HCT116 (cell line): ENCODE data around the gene POMT1. TPM values are rescaled to one million over a fixed set of nuclear protein-coding genes. Genes with fewer than 3 reads are reported as not detected.

Experiments
- ATAC-seq: fragments of 200-7000 bp; cut with Tn5 transposase; 2 replicates; pipeline ENCODE4 v1.9.1; 2020; ENCODE audit warnings: mild to moderate bottlenecking, moderate library complexity
- BruUV-seq: library from RNA; stranded (reverse); fragments of 400-500 nt; replicated peaks from 2 replicates; lab custom pipeline; 2021; lab: Mats Ljungman, UMichigan
- CTCF ChIA-PET: fragments of 300-600 bp; sonication (Branson Sonifier 250); formaldehyde crosslinking; loops from one replicate; lab custom pipeline; 2021; ENCODE audit warnings: antibody characterized with exemption; lab: Charles Lee
- POLR2A ChIA-PET: fragments of 300-600, 350-600 bp; sonication (Branson Sonifier 250); formaldehyde crosslinking; loops from one replicate; lab custom pipeline; 2021; ENCODE audit warnings: antibody characterized with exemption; lab: Charles Lee
- RAD21 ChIA-PET, 2 experiments: fragments of 300-600 bp; sonication (Branson Sonifier 250); formaldehyde crosslinking; loops; one replicate each; lab custom pipeline; 2023; ENCODE audit warnings: low total read pairs in 2 of 2; ENCODE audit not compliant: uncharacterized antibody in 2 of 2, unreplicated experiment in 2 of 2, low non-redundant PET in 1 of 2; lab: Charles Lee
- DNase-seq: peaks from one replicate; pipeline ENCODE4 v3.0.0-alpha.2; 2010; ENCODE audit warnings: low read depth, low spot score
- H2AFZ ChIP-seq: fragments of 200-600 bp; shearing (Covaris generic), sonication (generic); 2 replicates; pipeline ENCODE4 v1.6.1; 2017; ENCODE audit warnings: low read depth, mixed run types, mixed read lengths, antibody characterized with exemption, low read length; ENCODE audit not compliant: poor library complexity, severe bottlenecking
- H3K27ac ChIP-seq: 2 replicates; pipeline ENCODE4 v1.5.1; 2012; ENCODE audit warnings: low read depth, low read length
- H3K27me3 ChIP-seq: fragments of 200-600 bp; sonication (generic); 2 replicates; pipeline ENCODE4 v1.6.1; 2016; ENCODE audit warnings: mixed run types, low read length, mixed read lengths; ENCODE audit not compliant: insufficient read depth
- H3K36me3 ChIP-seq, 2 experiments: fragments of 200-500 bp in 1 of 2; fragments of 200-600 bp in 1 of 2; sonication (Bioruptor generic) in 1 of 2; sonication (generic) in 1 of 2; 2 replicates each; pipeline versions ENCODE4 v1.5.1 to v1.6.1; 2014 to 2016; ENCODE audit warnings: low read length in 2 of 2, inconsistent platforms in 1 of 2, mixed read lengths in 1 of 2, mixed run types in 1 of 2; ENCODE audit not compliant: insufficient read depth in 2 of 2, control insufficient read depth in 1 of 2
- H3K4me1 ChIP-seq, 2 experiments: fragments of 200-600 bp in 1 of 2; sonication (generic) in 1 of 2; 2 replicates each; pipeline versions ENCODE4 v1.5.1 to v1.6.1; 2012 to 2017; ENCODE audit warnings: low read length in 2 of 2, inconsistent platforms in 1 of 2, mild to moderate bottlenecking in 1 of 2, mixed read lengths in 1 of 2, mixed run types in 1 of 2, moderate library complexity in 1 of 2; ENCODE audit not compliant: insufficient read depth in 2 of 2, control insufficient read depth in 1 of 2
- H3K4me2 ChIP-seq: fragments of 200-600 bp; sonication (generic); 2 replicates; pipeline ENCODE4 v1.6.1; 2017; ENCODE audit warnings: mixed run types, low read length, mixed read lengths
- H3K4me3 ChIP-seq, 2 experiments: fragments of 200-600 bp in 1 of 2; sonication (generic) in 1 of 2; replicated peaks in 1 of 2; 2 replicates each; pipeline ENCODE4 v1.5.1; 2011 to 2016; ENCODE audit warnings: low read length in 2 of 2, control low read depth in 1 of 2, low read depth in 1 of 2, mild to moderate bottlenecking in 1 of 2, mixed read lengths in 1 of 2, mixed run types in 1 of 2
- H3K79me2 ChIP-seq: fragments of 200-600 bp; sonication (generic); 2 replicates; pipeline ENCODE4 v1.6.1; 2017; ENCODE audit warnings: mild to moderate bottlenecking, mixed run types, low read length, moderate library complexity, mixed read lengths; ENCODE audit not compliant: insufficient read depth
- H3K9ac ChIP-seq: fragments of 200-600 bp; sonication (generic); 2 replicates; pipeline ENCODE4 v1.6.1; 2016; ENCODE audit warnings: low read length, mixed read lengths
- H3K9me2 ChIP-seq: fragments of 200-600 bp; sonication (generic), shearing (Covaris generic); 2 replicates; pipeline ENCODE4 v1.6.1; 2017; ENCODE audit warnings: mixed run types, mild to moderate bottlenecking, moderate library complexity; ENCODE audit not compliant: insufficient read depth
- H3K9me3 ChIP-seq, 2 experiments: fragments of 200-500 bp in 1 of 2; fragments of 200-600 bp in 1 of 2; sonication (Bioruptor generic) in 1 of 2; sonication (generic) in 1 of 2; 2 replicates each; pipeline ENCODE4 v1.6.1; 2014 to 2017; ENCODE audit warnings: low read length in 2 of 2, mixed read lengths in 2 of 2, inconsistent platforms in 1 of 2, low read depth in 1 of 2, mild to moderate bottlenecking in 1 of 2, mixed run types in 1 of 2, moderate library complexity in 1 of 2; ENCODE audit not compliant: control insufficient read depth in 1 of 2, insufficient read depth in 1 of 2
- H4K20me1 ChIP-seq: fragments of 200-600 bp; sonication (generic), shearing (Covaris generic); 2 replicates; pipeline ENCODE4 v1.6.1; 2017; ENCODE audit warnings: mixed run types, mild to moderate bottlenecking, moderate library complexity; ENCODE audit not compliant: insufficient read depth
- CBX3 ChIP-seq: IDR thresholded peaks from 2 replicates; pipeline ENCODE4 v1.6.1; 2012; ENCODE audit warnings: low read depth
- CEBPB ChIP-seq: IDR thresholded peaks from 2 replicates; pipeline ENCODE4 v1.6.1; 2012; ENCODE audit warnings: low read depth
- EGR1 ChIP-seq: IDR thresholded peaks from 2 replicates; pipeline ENCODE4 v1.6.1; 2012; ENCODE audit warnings: low read depth
- ELF1 ChIP-seq: IDR thresholded peaks from 2 replicates; pipeline ENCODE4 v1.6.1; 2012; ENCODE audit warnings: low read depth, borderline replicate concordance
- EZH2 ChIP-seq: fragments of 200-600 bp; sonication (generic); IDR thresholded peaks from 2 replicates; pipeline ENCODE4 v1.6.1; 2017; ENCODE audit warnings: antibody characterized with exemption, mixed run types
- EZH2phosphoT487 ChIP-seq: fragments of 200-600 bp; IDR thresholded peaks from 2 replicates; pipeline ENCODE4 v1.6.1; 2018; ENCODE audit warnings: antibody characterized with exemption, borderline replicate concordance
- FOSL1 ChIP-seq: IDR thresholded peaks from 2 replicates; pipeline ENCODE4 v1.6.1; 2012; ENCODE audit warnings: low read depth
- POLR2A ChIP-seq: IDR thresholded peaks from 2 replicates; pipeline ENCODE4 v1.7.0; 2011; ENCODE audit warnings: borderline replicate concordance; ENCODE audit not compliant: insufficient read depth, insufficient read length; ENCODE audit errors: extremely low read depth
- POLR2AphosphoS5 ChIP-seq: IDR thresholded peaks from 2 replicates; pipeline ENCODE4 v1.6.1; 2011; ENCODE audit warnings: mild to moderate bottlenecking, low read depth, low read length, moderate library complexity
- SIN3A ChIP-seq: IDR thresholded peaks from 2 replicates; pipeline ENCODE4 v1.6.1; 2012; ENCODE audit warnings: low read depth
- SP1 ChIP-seq: IDR thresholded peaks from 2 replicates; pipeline ENCODE4 v1.6.1; 2012; ENCODE audit warnings: low read depth
- SRF ChIP-seq: IDR thresholded peaks from 2 replicates; pipeline ENCODE4 v1.6.1; 2012; ENCODE audit warnings: low read depth
- TCF7L2 ChIP-seq: IDR thresholded peaks from 2 replicates; pipeline ENCODE4 v1.7.0; 2011; ENCODE audit warnings: borderline replicate concordance, inconsistent platforms; ENCODE audit not compliant: insufficient read depth, insufficient read length; ENCODE audit errors: extremely low read depth
- YY1 ChIP-seq: IDR thresholded peaks from 2 replicates; pipeline ENCODE4 v1.6.1; 2011; ENCODE audit warnings: low read length, low read depth, moderate library complexity, mild to moderate bottlenecking; ENCODE audit not compliant: insufficient replicate concordance; ENCODE audit errors: extremely low read depth
- ZFX ChIP-seq: fragments of 450-650 bp; IDR thresholded peaks from 2 replicates; pipeline ENCODE4 v1.6.1; 2017
- ZNF274 ChIP-seq: fragments of 200-500 bp; sonication (Bioruptor generic); IDR thresholded peaks from 2 replicates; pipeline ENCODE4 v1.6.1; 2014; ENCODE audit warnings: mild to moderate bottlenecking, low read depth, low read length, inconsistent platforms
- intact Hi-C: fragments of 100-400 bp; cut with micrococcal nuclease; formaldehyde crosslinking; loops from 2 replicates; pipeline ENCODE4 v1.10.0; 2022
- total RNA-seq: library from RNA; stranded (reverse); gene quantifications from one replicate; pipeline ENCODE4 v1.2.1, GENCODE V29; 2021; ENCODE audit not compliant: unreplicated experiment
- TF ChIP-seq, protein P1 (sequence below): IDR thresholded peaks from 2 replicates; pipeline ENCODE4 v1.6.1; 2012
- TF ChIP-seq, protein P2 (sequence below): IDR thresholded peaks from 2 replicates; pipeline ENCODE4 v1.6.1; 2011; ENCODE audit warnings: mild to moderate bottlenecking, low read length, moderate library complexity; ENCODE audit not compliant: insufficient replicate concordance; ENCODE audit errors: extremely low read depth
- TF ChIP-seq, protein P3 (sequence below), 3 experiments: fragments of 200-600 bp in 1 of 3; sonication (generic) in 1 of 3; IDR thresholded peaks in 2 of 3; conservative IDR thresholded peaks in 1 of 3; 2 replicates each; pipeline ENCODE4 v1.5.1; 2012 to 2017; ENCODE audit warnings: low read depth in 2 of 3, low read length in 2 of 3, antibody characterized with exemption in 1 of 3, borderline replicate concordance in 1 of 3, control low read depth in 1 of 3, mild to moderate bottlenecking in 1 of 3, mixed read lengths in 1 of 3, mixed run types in 1 of 3, moderate library complexity in 1 of 3; ENCODE audit not compliant: insufficient read depth in 1 of 3
- TF ChIP-seq, protein P4 (sequence below): IDR thresholded peaks from 2 replicates; pipeline ENCODE4 v1.6.1; 2012

The POMT1 gene
- total RNA-seq, 1 experiment from 2014 or later, result 21.4 TPM

DNA sequence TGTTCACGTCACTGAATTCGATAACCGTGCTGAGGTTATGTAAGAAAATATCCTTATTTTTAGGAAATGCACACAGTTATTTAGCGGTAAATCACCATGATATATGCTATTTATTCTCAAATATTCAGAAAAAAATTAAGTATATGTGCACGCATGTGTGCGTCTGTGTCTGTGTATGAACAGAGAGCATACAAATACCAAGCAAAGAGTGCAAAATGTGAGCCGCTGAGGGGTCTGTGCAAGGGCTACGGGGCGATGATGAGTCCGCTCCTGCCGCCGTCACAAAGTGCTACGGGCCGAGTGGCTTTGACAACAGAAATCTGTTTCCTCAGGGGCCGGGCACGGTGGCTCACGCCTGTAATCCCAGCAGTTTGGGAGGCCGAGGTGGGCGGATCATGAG, 35.2 kb downstream of the POMT1 start:
- Histone ChIP-seq H4K20me1 (no peaks in the 10 kb centered on the region), H3K9ac (no peak overlapping the region), H2AFZ (no peak overlapping the region), H3K27me3 (no peaks in the 10 kb centered on the region), H3K36me3 (no peaks in the 10 kb centered on the region), H3K27ac (no peak overlapping the region), H3K79me2 (no peaks in the 10 kb centered on the region), H3K4me1 (no peaks in the 10 kb centered on the region), H3K4me3 (no peak overlapping the region), H3K9me3 (no peaks in the 10 kb centered on the region), H3K9me2 (no peaks in the 10 kb centered on the region), H3K4me2 (no peak overlapping the region)
- no TSS peak for BruUV-seq
- DNase-seq (no peak), ATAC-seq (no peak)
- TF ChIP-seq POLR2A (no peak), SRF (no peak), TCF7L2 (no peak), ZFX (no peak), SIN3A (no peak), CEBPB (no peak), EZH2phosphoT487 (no peak), CBX3 (no peak), EGR1 (no peak), FOSL1 (no peak), ZNF274 (no peak), POLR2AphosphoS5 (no peak), YY1 (no peak), SP1 (no peak), ELF1 (no peak), EZH2 (no peak)
- TF ChIP-seq, protein P1, sequence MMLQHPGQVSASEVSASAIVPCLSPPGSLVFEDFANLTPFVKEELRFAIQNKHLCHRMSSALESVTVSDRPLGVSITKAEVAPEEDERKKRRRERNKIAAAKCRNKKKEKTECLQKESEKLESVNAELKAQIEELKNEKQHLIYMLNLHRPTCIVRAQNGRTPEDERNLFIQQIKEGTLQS, result no peak
- TF ChIP-seq, protein P2, sequence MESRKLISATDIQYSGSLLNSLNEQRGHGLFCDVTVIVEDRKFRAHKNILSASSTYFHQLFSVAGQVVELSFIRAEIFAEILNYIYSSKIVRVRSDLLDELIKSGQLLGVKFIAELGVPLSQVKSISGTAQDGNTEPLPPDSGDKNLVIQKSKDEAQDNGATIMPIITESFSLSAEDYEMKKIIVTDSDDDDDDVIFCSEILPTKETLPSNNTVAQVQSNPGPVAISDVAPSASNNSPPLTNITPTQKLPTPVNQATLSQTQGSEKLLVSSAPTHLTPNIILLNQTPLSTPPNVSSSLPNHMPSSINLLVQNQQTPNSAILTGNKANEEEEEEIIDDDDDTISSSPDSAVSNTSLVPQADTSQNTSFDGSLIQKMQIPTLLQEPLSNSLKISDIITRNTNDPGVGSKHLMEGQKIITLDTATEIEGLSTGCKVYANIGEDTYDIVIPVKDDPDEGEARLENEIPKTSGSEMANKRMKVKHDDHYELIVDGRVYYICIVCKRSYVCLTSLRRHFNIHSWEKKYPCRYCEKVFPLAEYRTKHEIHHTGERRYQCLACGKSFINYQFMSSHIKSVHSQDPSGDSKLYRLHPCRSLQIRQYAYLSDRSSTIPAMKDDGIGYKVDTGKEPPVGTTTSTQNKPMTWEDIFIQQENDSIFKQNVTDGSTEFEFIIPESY, result no peak
- TF ChIP-seq, protein P3, sequence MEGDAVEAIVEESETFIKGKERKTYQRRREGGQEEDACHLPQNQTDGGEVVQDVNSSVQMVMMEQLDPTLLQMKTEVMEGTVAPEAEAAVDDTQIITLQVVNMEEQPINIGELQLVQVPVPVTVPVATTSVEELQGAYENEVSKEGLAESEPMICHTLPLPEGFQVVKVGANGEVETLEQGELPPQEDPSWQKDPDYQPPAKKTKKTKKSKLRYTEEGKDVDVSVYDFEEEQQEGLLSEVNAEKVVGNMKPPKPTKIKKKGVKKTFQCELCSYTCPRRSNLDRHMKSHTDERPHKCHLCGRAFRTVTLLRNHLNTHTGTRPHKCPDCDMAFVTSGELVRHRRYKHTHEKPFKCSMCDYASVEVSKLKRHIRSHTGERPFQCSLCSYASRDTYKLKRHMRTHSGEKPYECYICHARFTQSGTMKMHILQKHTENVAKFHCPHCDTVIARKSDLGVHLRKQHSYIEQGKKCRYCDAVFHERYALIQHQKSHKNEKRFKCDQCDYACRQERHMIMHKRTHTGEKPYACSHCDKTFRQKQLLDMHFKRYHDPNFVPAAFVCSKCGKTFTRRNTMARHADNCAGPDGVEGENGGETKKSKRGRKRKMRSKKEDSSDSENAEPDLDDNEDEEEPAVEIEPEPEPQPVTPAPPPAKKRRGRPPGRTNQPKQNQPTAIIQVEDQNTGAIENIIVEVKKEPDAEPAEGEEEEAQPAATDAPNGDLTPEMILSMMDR (IDR thresholded peaks at IDR 0.05 in 2 of 3, conservative IDR thresholded peaks at IDR 0.05 in 1 of 3; ENCODE audit: borderline replicate concordance in 1 of 3, insufficient read depth in 1 of 3, low read depth in 2 of 3, low read length in 2 of 3), result no peak
- TF ChIP-seq, protein P4, sequence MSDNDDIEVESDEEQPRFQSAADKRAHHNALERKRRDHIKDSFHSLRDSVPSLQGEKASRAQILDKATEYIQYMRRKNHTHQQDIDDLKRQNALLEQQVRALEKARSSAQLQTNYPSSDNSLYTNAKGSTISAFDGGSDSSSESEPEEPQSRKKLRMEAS, result no peak
- ChIA-PET RAD21 (no interaction called here), CTCF (no interaction called here), POLR2A (no interaction called here)
- intact Hi-C loops, result no loop called here
